Thyroid gland (tissue), 4 donors: ENCODE measurements around the gene CLIC5. TPM values are rescaled to one million over a fixed set of nuclear protein-coding genes. Genes with fewer than 3 reads are reported as not detected.

Experiments
- DNase-seq, 2 donors: peaks; one replicate each; pipeline ENCODE4 v3.0.0-alpha.2; 2019
- H3K27ac ChIP-seq, 3 donors: fragments of 200-600 bp; sonication (generic); 1 replicate in 2 of 3; 2 replicates in 1 of 3; pipeline ENCODE4 v1.5.1; 2016 to 2019; ENCODE audit warnings: mild to moderate bottlenecking in 1 of 3, moderate library complexity in 1 of 3
- H3K27me3 ChIP-seq: fragments of 200-600 bp; sonication (generic); one replicate; pipeline ENCODE4 v1.5.1; 2019
- H3K36me3 ChIP-seq, 2 donors: fragments of 200-600 bp; sonication (generic); one replicate each; pipeline ENCODE4 v1.5.1; 2016 to 2019
- H3K4me1 ChIP-seq, 2 donors: fragments of 200-600 bp; sonication (generic); one replicate each; pipeline ENCODE4 v1.5.1; 2017 to 2019
- H3K4me3 ChIP-seq, 3 donors: fragments of 200-600 bp; sonication (generic); replicated peaks in 1 of 3; 1 replicate in 2 of 3; 2 replicates in 1 of 3; pipeline ENCODE4 v1.5.1; 2016; ENCODE audit warnings: mild to moderate bottlenecking in 1 of 3
- H3K9me3 ChIP-seq: fragments of 200-600 bp; sonication (generic); one replicate; pipeline ENCODE4 v1.5.1; 2017
- POLR2A ChIP-seq, 2 donors: fragments of 450-650 bp; IDR thresholded peaks; one replicate each; pipeline ENCODE4 v1.6.1; 2017; ENCODE audit warnings: antibody characterized with exemption in 2 of 2, mild to moderate bottlenecking in 2 of 2, moderate library complexity in 1 of 2
- WGBS, 2 donors: methylation state at CpG; one replicate each; pipeline ENCODE4 v1.1.5; 2017; 5-methylcytosine and 5-hydroxymethylcytosine counted together
- intact Hi-C: fragments of 100-400 bp; cut with DNase I; formaldehyde crosslinking; loops from one replicate; pipeline ENCODE4 v1.15.1; 2023
- total RNA-seq, 4 donors: library from RNA; depleted of rRNA; stranded (reverse); fragments of >200 nt; gene quantifications; one replicate each; pipeline ENCODE4 v1.2.3, GENCODE V29; 2016
- TF ChIP-seq, protein P1 (sequence below), 6 experiments: fragments of 200-600 bp in 3 of 6; fragments of 450-650 bp in 3 of 6; sonication (generic) in 3 of 6; IDR thresholded peaks; one replicate each; pipeline ENCODE4 v1.5.1; 2016 to 2019; ENCODE audit warnings: antibody characterized with exemption in 6 of 6, mild to moderate bottlenecking in 2 of 6, inconsistent platforms in 1 of 6, moderate library complexity in 1 of 6

The CLIC5 gene
- total RNA-seq, 4 donors from 2014 or later: 10.5 to 15.5 (median 11.7) TPM

DNA sequence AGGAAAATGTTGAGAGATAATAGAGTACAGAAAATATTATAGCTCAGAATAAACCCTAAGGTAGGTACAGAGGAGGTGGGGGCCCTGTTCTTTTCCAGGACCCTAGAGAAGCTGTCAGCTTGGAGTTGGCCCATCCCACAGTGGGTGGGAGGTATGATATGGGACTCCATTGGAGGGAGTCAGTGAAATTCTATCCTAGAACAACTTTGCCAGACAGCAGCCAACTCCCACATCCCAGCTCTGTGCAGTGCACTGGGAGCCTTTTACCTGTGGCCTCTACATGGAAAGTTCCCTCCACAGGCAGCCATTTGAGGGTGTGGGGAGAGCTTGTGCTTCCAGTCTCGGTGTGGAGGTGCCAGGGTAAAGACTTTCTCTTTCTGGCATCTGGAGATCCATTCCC lies 36.8 kb upstream of the CLIC5 start:
- DNase-seq: no peak
- intact Hi-C loops: no loop called here
- Histone ChIP-seq H3K27ac (peak overlapping the region; percentile 28 to 54 (median 31)), H3K27me3 (no peaks in the 10 kb centered on the region), H3K4me3 (no peak overlapping the region), H3K36me3 (no peaks in the 10 kb centered on the region), H3K4me1 (peaks cover 0 to 11% of the 10 kb centered on the region in 2 donors), H3K9me3 (no peaks in the 10 kb centered on the region)
- WGBS, 2 donors: 73 to 94% methylated on average over 1 of the region's 1 CpG
- TF ChIP-seq, protein P1, sequence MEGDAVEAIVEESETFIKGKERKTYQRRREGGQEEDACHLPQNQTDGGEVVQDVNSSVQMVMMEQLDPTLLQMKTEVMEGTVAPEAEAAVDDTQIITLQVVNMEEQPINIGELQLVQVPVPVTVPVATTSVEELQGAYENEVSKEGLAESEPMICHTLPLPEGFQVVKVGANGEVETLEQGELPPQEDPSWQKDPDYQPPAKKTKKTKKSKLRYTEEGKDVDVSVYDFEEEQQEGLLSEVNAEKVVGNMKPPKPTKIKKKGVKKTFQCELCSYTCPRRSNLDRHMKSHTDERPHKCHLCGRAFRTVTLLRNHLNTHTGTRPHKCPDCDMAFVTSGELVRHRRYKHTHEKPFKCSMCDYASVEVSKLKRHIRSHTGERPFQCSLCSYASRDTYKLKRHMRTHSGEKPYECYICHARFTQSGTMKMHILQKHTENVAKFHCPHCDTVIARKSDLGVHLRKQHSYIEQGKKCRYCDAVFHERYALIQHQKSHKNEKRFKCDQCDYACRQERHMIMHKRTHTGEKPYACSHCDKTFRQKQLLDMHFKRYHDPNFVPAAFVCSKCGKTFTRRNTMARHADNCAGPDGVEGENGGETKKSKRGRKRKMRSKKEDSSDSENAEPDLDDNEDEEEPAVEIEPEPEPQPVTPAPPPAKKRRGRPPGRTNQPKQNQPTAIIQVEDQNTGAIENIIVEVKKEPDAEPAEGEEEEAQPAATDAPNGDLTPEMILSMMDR (IDR thresholded peaks at IDR 0.05): no peak
- TF ChIP-seq POLR2A (IDR thresholded peaks at IDR 0.05): no peak

GRCh38 chr6:46051962-46052361 lies 36.3 kb upstream of the CLIC5 start:
- H3K27ac ChIP-seq: peak overlapping the region in 1 of 3 donors; percentile 54
- H3K9me3 ChIP-seq: no peaks in the 10 kb centered on the region
- intact Hi-C loops: no loop called here
- no peak overlapping the region for H3K4me3 ChIP-seq
- no peaks in the 10 kb centered on the region for H3K36me3 ChIP-seq
- no peak for DNase-seq
- H3K4me1 ChIP-seq: peaks cover 0 to 11% of the 10 kb centered on the region in 2 donors
- TF ChIP-seq POLR2A (IDR thresholded peaks at IDR 0.05): no peak
- TF ChIP-seq, protein P1 (IDR thresholded peaks at IDR 0.05): no peak
- no peaks in the 10 kb centered on the region for H3K27me3 ChIP-seq

- H3K4me1 ChIP-seq: peaks cover 0 to 11% of the 10 kb centered on the region in 2 donors
- H3K27ac ChIP-seq: no peak overlapping the region
- no peak for DNase-seq
- no peaks in the 10 kb centered on the region for H3K9me3 ChIP-seq
- intact Hi-C loops: no loop called here
- no peaks in the 10 kb centered on the region for H3K36me3 ChIP-seq
- no peak overlapping the region for H3K4me3 ChIP-seq
- TF ChIP-seq POLR2A (IDR thresholded peaks at IDR 0.05): no peak
- TF ChIP-seq, protein P1 (IDR thresholded peaks at IDR 0.05): no peak
- no peaks in the 10 kb centered on the region for H3K27me3 ChIP-seq
Observed at GRCh38 chr6:46050845-46051405, 35.3 kb upstream of the CLIC5 start.

- no peak for TF ChIP-seq POLR2A (IDR thresholded peaks at IDR 0.05)
- TF ChIP-seq, protein P1 (IDR thresholded peaks at IDR 0.05): no peak
- H3K27me3 ChIP-seq: no peaks in the 10 kb centered on the region
- DNase-seq: no peak
Observed at GRCh38 chr6:46048646-46049297, 33.1 kb upstream of the CLIC5 start.

DNA sequence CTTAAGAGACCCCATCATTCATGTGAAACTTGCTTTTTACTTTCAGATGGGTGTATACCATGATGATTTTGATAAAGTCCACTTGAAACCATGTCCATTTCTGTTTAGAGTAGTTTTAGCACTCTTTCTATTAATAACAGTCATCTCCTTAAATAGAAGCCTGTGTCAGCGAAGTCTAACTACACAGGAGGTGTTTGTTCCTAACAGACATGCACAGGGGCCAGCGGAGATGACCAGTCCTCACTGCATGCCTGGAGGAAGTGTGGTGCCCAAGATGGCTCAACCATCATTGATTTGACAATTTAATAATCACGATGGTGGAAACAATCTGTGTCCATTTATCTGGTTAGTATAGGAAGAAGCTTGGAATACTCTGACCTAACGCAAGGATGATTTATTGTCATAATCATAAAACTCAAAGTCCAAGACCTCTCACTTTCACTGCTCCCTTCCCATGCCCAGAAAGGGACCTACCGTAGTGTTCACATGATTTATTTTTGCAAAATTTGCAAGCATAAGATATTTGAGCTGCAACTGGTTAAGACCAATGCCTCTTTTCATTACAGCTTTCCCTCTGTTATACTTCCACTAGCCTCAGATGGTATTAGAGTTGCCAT lies 31.0 kb upstream of the CLIC5 start:
- no peaks in the 10 kb centered on the region for H3K36me3 ChIP-seq
- 81 to 85% methylated on average over 5 of the region's 5 CpGs for WGBS, 2 donors
- DNase-seq: no peak
- H3K4me1 ChIP-seq: peaks cover 0 to 3% of the 10 kb centered on the region in 2 donors
- H3K27me3 ChIP-seq: no peaks in the 10 kb centered on the region
- intact Hi-C loops: no loop called here
- H3K4me3 ChIP-seq: no peak overlapping the region
- TF ChIP-seq POLR2A (IDR thresholded peaks at IDR 0.05): no peak
- TF ChIP-seq, protein P1 (IDR thresholded peaks at IDR 0.05): no peak
- H3K9me3 ChIP-seq: no peaks in the 10 kb centered on the region
- no peak overlapping the region for H3K27ac ChIP-seq

More at GRCh38 chr6:46048646-46049297, 33.1 kb upstream of the CLIC5 start:
- H3K9me3 ChIP-seq: no peaks in the 10 kb centered on the region
- peaks cover 0 to 15% of the 10 kb centered on the region in 2 donors for H3K4me1 ChIP-seq
- no peak overlapping the region for H3K27ac ChIP-seq
- WGBS, 2 donors: 83 to 90% methylated on average over 3 of the region's 3 CpGs
- H3K4me3 ChIP-seq: no peak overlapping the region
- H3K36me3 ChIP-seq: no peaks in the 10 kb centered on the region
- intact Hi-C loops: no loop called here
